KMS-11 (cell line): ENCODE data around the gene CENPV.

Experiments
- H2AFZ ChIP-seq: fragments of 200-600 bp; sonication (generic); 2 replicates; pipeline ENCODE4 v1.6.1; 2016; ENCODE audit warnings: antibody characterized with exemption, mixed run types, low read depth
- H3K27ac ChIP-seq: fragments of 200-600 bp; sonication (generic); 2 replicates; pipeline ENCODE4 v1.6.1; 2016; ENCODE audit warnings: mild to moderate bottlenecking, mixed run types
- H3K27me3 ChIP-seq: fragments of 200-600 bp; sonication (generic); 2 replicates; pipeline ENCODE4 v1.6.1; 2017; ENCODE audit warnings: mild to moderate bottlenecking, low read depth, mixed run types, moderate library complexity; ENCODE audit not compliant: insufficient read depth
- H3K36me3 ChIP-seq: fragments of 200-600 bp; sonication (generic); 2 replicates; pipeline ENCODE4 v1.6.1; 2017; ENCODE audit warnings: mild to moderate bottlenecking, mixed run types; ENCODE audit not compliant: insufficient read depth
- H3K4me1 ChIP-seq: fragments of 200-600 bp; sonication (generic); 2 replicates; pipeline ENCODE4 v1.6.1; 2016; ENCODE audit warnings: mild to moderate bottlenecking, low read depth, mixed run types; ENCODE audit not compliant: poor library complexity, severe bottlenecking
- H3K4me2 ChIP-seq: fragments of 200-600 bp; sonication (generic); 2 replicates; pipeline ENCODE4 v1.7.0; 2016; ENCODE audit warnings: mild to moderate bottlenecking, mixed run types
- H3K4me3 ChIP-seq: fragments of 200-600 bp; sonication (generic); IDR thresholded peaks from 2 replicates; pipeline ENCODE4 v1.6.1; 2017; ENCODE audit warnings: low read depth, low read length, mixed read lengths; ENCODE audit not compliant: insufficient read depth
- H3K79me2 ChIP-seq: fragments of 200-600 bp; sonication (generic); 2 replicates; pipeline ENCODE4 v1.6.1; 2016; ENCODE audit warnings: low read depth, mixed run types; ENCODE audit not compliant: insufficient read depth
- H3K9ac ChIP-seq: fragments of 200-600 bp; sonication (generic); 2 replicates; pipeline ENCODE4 v1.6.1; 2016; ENCODE audit warnings: mild to moderate bottlenecking, mixed run types
- H4K20me1 ChIP-seq: fragments of 200-600 bp; sonication (generic); 2 replicates; pipeline ENCODE4 v1.6.1; 2016; ENCODE audit warnings: mild to moderate bottlenecking, mixed run types; ENCODE audit not compliant: insufficient read depth
- CTCF ChIP-seq: fragments of 200-600 bp; sonication (generic); conservative IDR thresholded peaks from 2 replicates; pipeline ENCODE4 v1.6.1; 2017; ENCODE audit warnings: low read depth, mild to moderate bottlenecking, antibody characterized with exemption, low read length, moderate library complexity, mixed read lengths

CENPV gene

GRCh38 chr17:16342979-16343378 lies 10.3 kb downstream of the CENPV start:
- H4K20me1 ChIP-seq: no peaks in the 10 kb centered on the region
- no peaks in the 10 kb centered on the region for H3K27me3 ChIP-seq
- H3K4me2 ChIP-seq: no peak overlapping the region
- no peaks in the 10 kb centered on the region for H3K4me1 ChIP-seq
- H3K4me3 ChIP-seq: no peak overlapping the region
- TF ChIP-seq CTCF: no peak
- no peak overlapping the region for H2AFZ ChIP-seq
- no peaks in the 10 kb centered on the region for H3K79me2 ChIP-seq
- no peak overlapping the region for H3K9ac ChIP-seq
- no peaks in the 10 kb centered on the region for H3K36me3 ChIP-seq
- no peak overlapping the region for H3K27ac ChIP-seq

GRCh38 chr17:16339959-16340358 lies 13.3 kb downstream of the CENPV start:
- Histone ChIP-seq H3K27ac (no peak overlapping the region), H3K4me3 (no peak overlapping the region), H3K27me3 (no peaks in the 10 kb centered on the region), H4K20me1 (no peaks in the 10 kb centered on the region), H2AFZ (no peak overlapping the region), H3K36me3 (no peaks in the 10 kb centered on the region), H3K4me2 (no peak overlapping the region), H3K79me2 (no peaks in the 10 kb centered on the region), H3K9ac (no peak overlapping the region), H3K4me1 (no peaks in the 10 kb centered on the region)
- no peak for TF ChIP-seq CTCF

- Histone ChIP-seq H3K79me2 (no peaks in the 10 kb centered on the region), H3K4me2 (no peak overlapping the region), H3K36me3 (no peaks in the 10 kb centered on the region), H4K20me1 (no peaks in the 10 kb centered on the region), H3K9ac (no peak overlapping the region), H3K4me1 (no peaks in the 10 kb centered on the region), H3K27me3 (no peaks in the 10 kb centered on the region), H3K27ac (no peak overlapping the region), H2AFZ (no peak overlapping the region), H3K4me3 (no peak overlapping the region)
- TF ChIP-seq CTCF: no peak
These were observed 13.9 kb downstream of the CENPV start for GRCh38 chr17:16339402-16339801.

GRCh38 chr17:16338391-16338790 lies 14.9 kb downstream of the CENPV start:
- H4K20me1 ChIP-seq: no peaks in the 10 kb centered on the region
- no peak overlapping the region for H3K9ac ChIP-seq
- no peaks in the 10 kb centered on the region for H3K36me3 ChIP-seq
- H3K4me1 ChIP-seq: no peaks in the 10 kb centered on the region
- no peak overlapping the region for H3K4me2 ChIP-seq
- no peak overlapping the region for H3K27ac ChIP-seq
- no peak for TF ChIP-seq CTCF
- H3K4me3 ChIP-seq: no peak overlapping the region
- no peak overlapping the region for H2AFZ ChIP-seq
- H3K79me2 ChIP-seq: no peaks in the 10 kb centered on the region
- H3K27me3 ChIP-seq: no peaks in the 10 kb centered on the region
